HL-60 (cell line): ENCODE measurements around the gene TMPRSS7.

Experiments
- CTCF ChIP-seq: IDR thresholded peaks from one replicate; pipeline ENCODE4 v1.5.1; 2011; ENCODE audit warnings: low read length, control low read depth, inconsistent platforms; ENCODE audit not compliant: insufficient read depth
- POLR2AphosphoS5 ChIP-seq: IDR thresholded peaks from 2 replicates; pipeline ENCODE4 v1.6.1; 2012; ENCODE audit warnings: low read depth
- REST ChIP-seq: IDR thresholded peaks from 2 replicates; pipeline ENCODE4 v1.6.1; 2012; ENCODE audit warnings: low read depth; ENCODE audit not compliant: insufficient replicate concordance

DNA sequence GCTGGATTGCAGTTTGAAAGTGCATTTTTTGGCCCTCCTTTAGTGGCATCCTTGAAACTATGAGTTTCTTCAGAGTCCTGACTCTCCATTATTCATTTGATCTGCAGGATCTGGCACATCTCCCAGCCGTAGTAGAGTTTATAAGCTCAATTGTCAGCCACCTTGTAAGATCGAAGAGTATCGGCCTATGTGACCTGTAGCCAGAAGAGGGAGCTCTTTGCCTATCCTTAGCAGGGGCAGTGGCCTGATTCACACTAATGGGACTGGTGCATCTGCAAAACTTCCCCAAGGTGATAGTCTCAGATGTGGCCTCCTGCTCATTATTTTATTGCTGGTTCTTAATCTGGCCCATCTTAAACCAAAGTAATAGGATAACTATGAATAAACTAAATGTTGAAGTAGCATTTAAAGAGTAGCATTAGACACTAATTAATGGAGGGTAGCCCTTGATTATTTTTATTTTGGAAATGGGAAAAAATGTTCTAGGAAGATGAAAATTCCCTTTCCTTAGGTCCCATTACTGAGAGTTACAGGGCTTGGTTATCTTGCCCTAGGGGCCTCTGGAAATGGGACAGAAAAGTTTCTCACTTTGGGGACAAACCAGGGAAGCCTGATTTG is 77.4 kb downstream of the TMPRSS7 start:
- TF ChIP-seq POLR2AphosphoS5 (no peak), CTCF (peak; percentile 94), REST (no peak)
